NCI-H128 (cell line): Measurements from ENCODE around the gene GABBR2.

ENCODE experiments used
- DNase-seq: peaks from one replicate; lab custom pipeline; 2025; ENCODE audit not compliant: unreplicated experiment; lab: John Stamatoyannopoulos, UW

GABBR2 gene

GRCh38 chr9:98253565-98253964, 455.2 kb downstream of the GABBR2 start:
- no peak for DNase-seq

DNA sequence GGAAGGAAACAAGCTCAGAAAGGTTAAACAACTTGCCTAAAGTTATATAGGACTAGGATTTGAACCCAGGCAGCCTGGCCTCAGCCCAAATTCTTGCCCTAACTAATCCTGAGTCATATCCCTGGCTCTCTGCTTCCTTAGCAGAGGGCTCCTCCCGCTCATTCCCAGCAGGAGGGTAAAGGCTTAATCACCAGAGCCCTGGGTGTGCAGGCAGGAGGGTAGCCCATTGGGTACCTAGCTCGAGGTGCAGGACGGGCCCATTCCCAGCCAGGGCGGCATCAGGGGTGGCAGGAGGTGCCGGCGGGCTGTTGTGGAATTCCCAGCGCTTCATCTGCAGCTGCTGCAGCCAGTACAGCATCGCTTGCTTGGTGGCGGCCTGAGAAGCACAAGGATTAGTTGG, 457.2 kb downstream of the GABBR2 start:
- no peak for DNase-seq

- DNase-seq, result no peak
Observed at GRCh38 chr9:98249771-98250170, 459.0 kb downstream of the GABBR2 start.

GRCh38 chr9:98248737-98249474, 459.8 kb downstream of the GABBR2 start:
- DNase-seq, result no peak

GRCh38 chr9:98247831-98248657, 460.7 kb downstream of the GABBR2 start:
- DNase-seq, result no peak

GRCh38 chr9:98242426-98242825, 466.3 kb downstream of the GABBR2 start:
- no peak for DNase-seq

- DNase-seq, result no peak
Observed at GRCh38 chr9:98241357-98242300, 467.1 kb downstream of the GABBR2 start.

DNA sequence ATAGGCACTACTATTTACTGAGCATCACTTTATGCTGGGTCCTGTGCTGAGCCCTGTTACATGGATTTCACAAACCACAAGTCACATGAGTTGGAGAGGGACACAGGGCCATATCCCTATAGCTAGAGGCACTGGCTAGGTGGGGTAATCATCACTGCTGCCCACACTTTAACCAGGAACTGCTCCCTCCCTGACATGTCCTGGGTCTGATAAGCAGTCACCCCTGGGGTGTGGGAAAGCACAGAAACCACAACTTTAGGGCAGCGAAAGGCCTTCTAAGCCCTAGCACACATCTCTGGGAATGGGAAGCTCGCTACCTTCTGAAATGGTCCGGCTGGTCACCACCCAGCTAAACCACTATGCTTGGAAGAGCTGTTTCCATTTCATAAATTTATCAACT, 468.3 kb downstream of the GABBR2 start:
- no peak for DNase-seq
